Stomach (tissue), 9 donors: ENCODE measurements around the gene ADGRL3. TPM values are rescaled to one million over a fixed set of nuclear protein-coding genes. Genes with fewer than 3 reads are reported as not detected.

Source experiments
- DNase-seq, 2 donors: peaks; one replicate each; pipeline versions ENCODE4 v3.0.0 to v3.0.0-alpha.2; 2013 to 2019
- H3K27ac ChIP-seq, 5 donors: fragments of 200-600 bp in 4 of 5; sonication (generic) in 4 of 5; one replicate each; pipeline ENCODE4 v1.5.1; 2013 to 2019; ENCODE audit warnings: mild to moderate bottlenecking in 1 of 5, moderate library complexity in 1 of 5
- H3K27me3 ChIP-seq, 3 donors: fragments of 200-600 bp; sonication (generic); one replicate each; pipeline ENCODE4 v1.5.1; 2017 to 2019; ENCODE audit warnings: mixed run types in 1 of 3
- H3K36me3 ChIP-seq, 4 donors: fragments of 200-600 bp; sonication (generic); 1 replicate in 3 of 4; 2 replicates in 1 of 4; pipeline ENCODE4 v1.5.1; 2016 to 2019
- H3K4me1 ChIP-seq, 4 donors: fragments of 200-600 bp; sonication (generic); one replicate each; pipeline ENCODE4 v1.5.1; 2016 to 2019
- H3K4me3 ChIP-seq, 4 donors: fragments of 200-600 bp; sonication (generic) in 3 of 4; one replicate each; pipeline ENCODE4 v1.5.1; 2016 to 2019; ENCODE audit warnings: mild to moderate bottlenecking in 1 of 4
- H3K9me3 ChIP-seq, 4 donors: fragments of 200-600 bp; sonication (generic); one replicate each; pipeline ENCODE4 v1.5.1; 2016 to 2019
- EP300 ChIP-seq: sonication (generic); formaldehyde crosslinking; IDR thresholded peaks from one replicate; pipeline ENCODE4 v1.6.1; 2017; ENCODE audit warnings: antibody characterized with exemption
- POLR2A ChIP-seq, 4 donors: fragments of 450-650 bp; IDR thresholded peaks; one replicate each; pipeline ENCODE4 v1.6.1; 2016; ENCODE audit warnings: antibody characterized with exemption in 4 of 4, control low read depth in 2 of 4, mild to moderate bottlenecking in 1 of 4, moderate library complexity in 1 of 4
- POLR2AphosphoS5 ChIP-seq, 3 donors: sonication (generic); formaldehyde crosslinking; IDR thresholded peaks; one replicate each; pipeline ENCODE4 v1.6.1; 2016; ENCODE audit warnings: antibody characterized with exemption in 3 of 3
- WGBS, 5 donors: extraction: QIAGEN DNeasy Blood & Tissue Kit in 3 of 5; methylation state at CpG; one replicate each; pipeline versions ENCODE4 v1.1.5 to v1.1.7; 2013 to 2018; 5-methylcytosine and 5-hydroxymethylcytosine counted together
- intact Hi-C: fragments of 100-400 bp; cut with DNase I; formaldehyde crosslinking; loops from one replicate; pipeline ENCODE4 v1.15.1; 2023; ENCODE audit warnings: low total_unique reads
- polyA plus RNA-seq, 3 donors: library from polyadenylated mRNA; stranded (reverse); fragments of 200-250 nt; gene quantifications; one replicate each; pipeline ENCODE4 v1.2.3, GENCODE V29; 2013
- total RNA-seq, 5 donors: library from RNA; depleted of rRNA; stranded (reverse); fragments of >200 nt; gene quantifications; one replicate each; pipeline versions ENCODE4 v1.1.0 to v1.2.3, GENCODE V29; 2014 to 2016
- TF ChIP-seq, protein P1 (sequence below), 7 experiments: fragments of 450-650 bp in 4 of 7; fragments of 200-600 bp in 3 of 7; sonication (generic) in 3 of 7; IDR thresholded peaks; one replicate each; pipeline ENCODE4 v1.5.1; 2016 to 2019; ENCODE audit warnings: antibody characterized with exemption in 7 of 7, control low read depth in 2 of 7, mild to moderate bottlenecking in 1 of 7
- donor health status: healthy with polysubstance abuse.
- donor health status: Bipolar disorder and iron deficiency.
- donor health status: healthy.

Gene ADGRL3
- total and polyA plus RNA-seq, 8 donors = 0.48 to 109 (median 3.9) TPM

DNA sequence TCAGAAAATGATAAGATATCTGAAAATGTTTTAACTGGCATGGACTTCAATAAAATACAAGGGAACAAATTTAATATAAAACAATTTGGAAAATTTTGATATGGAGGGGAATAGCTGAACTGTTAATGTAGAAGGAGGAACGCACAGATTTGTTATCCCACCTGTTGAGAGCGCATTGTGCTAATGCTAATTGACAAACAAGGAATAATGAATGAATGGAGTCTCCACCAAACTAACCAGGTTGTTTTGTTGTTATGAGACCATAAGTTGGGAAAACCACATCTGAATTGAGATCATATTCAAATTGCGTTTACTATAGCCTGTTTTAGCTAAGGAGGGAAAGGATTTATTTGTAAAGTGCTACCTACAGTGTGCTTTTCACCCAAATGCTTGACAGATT lies 195.6 kb downstream of the ADGRL3 start:
- Histone ChIP-seq H3K27me3 (no peaks in the 10 kb centered on the region), H3K4me1 (no peaks in the 10 kb centered on the region), H3K4me3 (no peak overlapping the region), H3K9me3 (no peaks in the 10 kb centered on the region), H3K36me3 (no peaks in the 10 kb centered on the region), H3K27ac (no peak overlapping the region)
- intact Hi-C loops = no loop called here
- WGBS, 5 donors = 55 to 78% (median 70%) methylated on average over 3 of the region's 3 CpGs
- TF ChIP-seq, protein P1, sequence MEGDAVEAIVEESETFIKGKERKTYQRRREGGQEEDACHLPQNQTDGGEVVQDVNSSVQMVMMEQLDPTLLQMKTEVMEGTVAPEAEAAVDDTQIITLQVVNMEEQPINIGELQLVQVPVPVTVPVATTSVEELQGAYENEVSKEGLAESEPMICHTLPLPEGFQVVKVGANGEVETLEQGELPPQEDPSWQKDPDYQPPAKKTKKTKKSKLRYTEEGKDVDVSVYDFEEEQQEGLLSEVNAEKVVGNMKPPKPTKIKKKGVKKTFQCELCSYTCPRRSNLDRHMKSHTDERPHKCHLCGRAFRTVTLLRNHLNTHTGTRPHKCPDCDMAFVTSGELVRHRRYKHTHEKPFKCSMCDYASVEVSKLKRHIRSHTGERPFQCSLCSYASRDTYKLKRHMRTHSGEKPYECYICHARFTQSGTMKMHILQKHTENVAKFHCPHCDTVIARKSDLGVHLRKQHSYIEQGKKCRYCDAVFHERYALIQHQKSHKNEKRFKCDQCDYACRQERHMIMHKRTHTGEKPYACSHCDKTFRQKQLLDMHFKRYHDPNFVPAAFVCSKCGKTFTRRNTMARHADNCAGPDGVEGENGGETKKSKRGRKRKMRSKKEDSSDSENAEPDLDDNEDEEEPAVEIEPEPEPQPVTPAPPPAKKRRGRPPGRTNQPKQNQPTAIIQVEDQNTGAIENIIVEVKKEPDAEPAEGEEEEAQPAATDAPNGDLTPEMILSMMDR (IDR thresholded peaks at IDR 0.05) = no peak
- TF ChIP-seq POLR2A (IDR thresholded peaks at IDR 0.05) (no peak), POLR2AphosphoS5 (IDR thresholded peaks at IDR 0.05) (no peak), EP300 (no peak)
- no peak for DNase-seq

DNA sequence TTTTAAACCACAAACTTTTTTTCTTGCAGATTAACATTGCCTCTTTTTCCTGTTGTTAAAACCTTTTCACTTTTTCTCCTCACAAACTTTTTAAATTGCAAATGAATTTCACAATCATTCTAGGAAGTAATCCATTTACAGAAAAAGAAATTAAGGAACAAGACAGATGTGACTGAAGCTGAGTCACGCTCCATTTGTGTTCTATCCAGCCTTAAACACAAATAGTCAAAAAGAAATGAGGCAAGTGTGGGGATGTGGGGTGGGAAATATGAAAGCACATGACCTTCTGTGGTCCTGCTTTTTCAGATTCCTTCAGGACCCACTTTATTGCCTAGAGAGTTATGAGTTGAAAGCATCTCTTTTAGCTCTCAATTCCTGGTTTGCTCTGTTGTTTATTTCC lies 197.0 kb downstream of the ADGRL3 start:
- H3K27me3 ChIP-seq = no peaks in the 10 kb centered on the region
- TF ChIP-seq POLR2AphosphoS5 (IDR thresholded peaks at IDR 0.05) = peak in 1 of 3 donors; percentile 15
- TF ChIP-seq POLR2A (IDR thresholded peaks at IDR 0.05) = no peak
- no peak overlapping the region for H3K27ac ChIP-seq
- no peak for DNase-seq
- H3K9me3 ChIP-seq = no peaks in the 10 kb centered on the region
- H3K4me1 ChIP-seq = no peaks in the 10 kb centered on the region
- intact Hi-C loops = no loop called here
- no peaks in the 10 kb centered on the region for H3K36me3 ChIP-seq
- 48 to 87% (median 75%) methylated on average over 1 of the region's 1 CpG for WGBS, 5 donors
- H3K4me3 ChIP-seq = no peak overlapping the region

DNA sequence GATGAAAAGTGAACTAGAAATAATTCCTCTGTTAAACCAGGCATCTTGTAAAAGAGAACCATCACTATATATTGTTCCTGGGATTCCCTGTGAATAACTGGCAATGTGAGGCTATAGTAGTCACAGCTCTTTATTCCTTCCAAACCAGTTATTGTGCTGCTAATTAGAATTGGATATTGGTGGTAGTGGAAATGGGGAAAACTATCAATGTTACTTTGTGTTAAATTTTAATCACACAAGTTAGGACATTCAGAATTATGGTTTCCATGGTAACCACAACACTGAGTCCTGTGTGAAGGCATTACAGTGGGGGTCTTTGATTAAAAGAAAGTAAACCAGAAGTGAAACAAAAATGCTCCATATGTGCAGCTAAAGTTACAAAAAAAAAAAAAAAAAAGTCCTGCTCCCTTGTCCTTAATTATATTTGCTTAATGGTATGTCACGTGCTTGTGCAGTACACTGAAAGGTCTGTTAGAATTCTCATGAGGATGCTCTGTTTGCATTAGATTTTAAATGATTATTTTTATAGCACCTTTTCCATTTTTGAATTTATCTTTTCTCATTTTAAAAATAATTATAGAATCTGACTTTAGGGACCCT lies 200.4 kb downstream of the ADGRL3 start:
- no peaks in the 10 kb centered on the region for H3K27me3 ChIP-seq
- H3K4me1 ChIP-seq = no peaks in the 10 kb centered on the region
- 53 to 74% (median 63%) methylated on average over 1 of the region's 1 CpG for WGBS, 5 donors
- H3K27ac ChIP-seq = no peak overlapping the region
- H3K4me3 ChIP-seq = no peak overlapping the region
- TF ChIP-seq, protein P1 (IDR thresholded peaks at IDR 0.05) = no peak
- no peak for TF ChIP-seq POLR2AphosphoS5 (IDR thresholded peaks at IDR 0.05)
- TF ChIP-seq POLR2A (IDR thresholded peaks at IDR 0.05) = no peak
- TF ChIP-seq EP300 = no peak
- peak in 1 of 2 donors; percentile 30 for DNase-seq
- no peaks in the 10 kb centered on the region for H3K9me3 ChIP-seq
- intact Hi-C loops = no loop called here
- no peaks in the 10 kb centered on the region for H3K36me3 ChIP-seq

DNA sequence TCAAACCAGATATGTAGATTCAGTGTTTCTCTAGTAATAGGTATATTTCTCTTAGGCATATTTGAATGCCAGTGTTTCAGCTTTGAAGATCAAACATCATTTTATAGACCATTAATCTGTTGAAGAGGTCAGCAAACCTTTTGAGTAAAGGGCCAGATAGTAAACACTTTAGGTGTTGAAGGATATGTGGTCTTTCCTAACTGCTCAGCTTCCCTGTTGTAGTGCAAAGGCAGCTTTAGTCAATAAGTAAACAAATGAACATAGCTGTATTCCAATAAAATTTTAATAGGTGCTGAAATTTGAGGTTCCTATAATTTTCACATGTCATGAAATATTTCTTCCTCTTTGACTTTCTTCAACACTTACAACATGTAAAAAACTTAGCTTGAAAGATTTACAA lies 201.6 kb downstream of the ADGRL3 start:
- H3K4me1 ChIP-seq = peaks cover 0 to 3% (median 0%) of the 10 kb centered on the region in 4 donors
- no peaks in the 10 kb centered on the region for H3K9me3 ChIP-seq
- intact Hi-C loops = no loop called here
- H3K4me3 ChIP-seq = no peak overlapping the region
- TF ChIP-seq EP300 = no peak
- TF ChIP-seq, protein P1 (IDR thresholded peaks at IDR 0.05) = no peak
- no peak for TF ChIP-seq POLR2AphosphoS5 (IDR thresholded peaks at IDR 0.05)
- no peak for TF ChIP-seq POLR2A (IDR thresholded peaks at IDR 0.05)
- no peaks in the 10 kb centered on the region for H3K27me3 ChIP-seq
- no peaks in the 10 kb centered on the region for H3K36me3 ChIP-seq
- DNase-seq = no peak
- no peak overlapping the region for H3K27ac ChIP-seq

DNA sequence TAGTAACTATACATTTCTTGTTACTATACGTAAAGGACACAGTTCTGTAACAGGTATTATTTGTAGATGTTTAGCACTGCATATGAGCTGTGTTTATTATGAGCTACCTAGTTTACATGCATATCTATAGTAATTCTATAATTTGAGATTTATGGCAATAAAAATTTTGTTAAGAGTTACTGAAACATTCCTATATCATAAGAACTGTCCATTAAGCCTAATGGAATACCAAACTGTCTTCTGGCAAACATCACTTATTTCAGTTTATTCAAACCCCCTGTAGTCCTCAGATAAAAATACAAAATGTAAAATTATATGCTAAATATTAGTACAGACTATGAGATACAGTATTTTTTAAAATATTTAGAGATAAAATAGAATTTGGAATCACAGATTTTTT lies 205.2 kb downstream of the ADGRL3 start:
- no peaks in the 10 kb centered on the region for H3K9me3 ChIP-seq
- no peaks in the 10 kb centered on the region for H3K36me3 ChIP-seq
- H3K27ac ChIP-seq = no peak overlapping the region
- 91 to 100% (median 96%) methylated on average over 1 of the region's 1 CpG for whole genome bisulfite sequencing, 5 donors
- no peak for DNase-seq
- H3K4me3 ChIP-seq = no peak overlapping the region
- TF ChIP-seq EP300 (no peak), POLR2A (IDR thresholded peaks at IDR 0.05) (no peak), POLR2AphosphoS5 (IDR thresholded peaks at IDR 0.05) (no peak)
- TF ChIP-seq, protein P1 (IDR thresholded peaks at IDR 0.05) = no peak
- intact Hi-C loops = no loop called here
- no peaks in the 10 kb centered on the region for H3K27me3 ChIP-seq
- peaks cover 0 to 7% (median 3%) of the 10 kb centered on the region in 4 donors for H3K4me1 ChIP-seq
